Panc1 (cell line): Measurements from ENCODE around the gene OR11A1. TPM values are rescaled to one million over a fixed set of nuclear protein-coding genes. Genes with fewer than 3 reads are reported as not detected.
A peak's percentile ranks its signal among the peaks of the same experiment; 100 is the strongest.

Experiments used
- ATAC-seq: fragments of 200-7000 bp; cut with Tn5 transposase; 2 replicates; pipeline ENCODE4 v1.9.1; 2020; ENCODE audit warnings: mild to moderate bottlenecking, moderate library complexity
- BruUV-seq: library from RNA; stranded (reverse); fragments of 400-500 nt; replicated peaks from 2 replicates; lab custom pipeline; 2021; lab: Mats Ljungman, UMichigan
- CTCF ChIA-PET: fragments of 300-600 bp; sonication (Branson Sonifier 250); formaldehyde crosslinking; loops from one replicate; lab custom pipeline; 2022; ENCODE audit warnings: antibody characterized with exemption; lab: Charles Lee
- POLR2A ChIA-PET: fragments of 300-600 bp; sonication (Branson Sonifier 250); formaldehyde crosslinking; loops from one replicate; lab custom pipeline; 2022; ENCODE audit warnings: antibody characterized with exemption; lab: Charles Lee
- DNase-seq: peaks from one replicate; pipeline ENCODE4 v3.0.0-alpha.2; 2010; ENCODE audit warnings: low read depth, low spot score
- H3K27ac ChIP-seq: 2 replicates; pipeline ENCODE4 v1.5.1; 2011; ENCODE audit warnings: mild to moderate bottlenecking, low read length, inconsistent platforms
- H3K27me3 ChIP-seq: fragments of 200-500 bp; sonication (Bioruptor generic); 2 replicates; pipeline ENCODE4 v1.6.0; 2014; ENCODE audit warnings: low read length, inconsistent platforms; ENCODE audit not compliant: control insufficient read depth, insufficient read depth
- H3K36me3 ChIP-seq: fragments of 200-500 bp; sonication (Bioruptor generic); 2 replicates; pipeline ENCODE4 v1.5.1; 2014; ENCODE audit warnings: inconsistent platforms, mild to moderate bottlenecking, low read length, moderate library complexity; ENCODE audit not compliant: control insufficient read depth, insufficient read depth
- H3K4me1 ChIP-seq: 2 replicates; pipeline ENCODE4 v1.5.1; 2011; ENCODE audit warnings: inconsistent platforms, mild to moderate bottlenecking, low read length, moderate library complexity; ENCODE audit not compliant: control insufficient read depth, insufficient read depth
- H3K4me3 ChIP-seq, 2 experiments: 2 replicates each; pipeline ENCODE4 v1.5.1; 2011 to 2012; ENCODE audit warnings: low read depth in 2 of 2, low read length in 2 of 2, mild to moderate bottlenecking in 2 of 2, inconsistent platforms in 1 of 2, moderate library complexity in 1 of 2
- H3K9me3 ChIP-seq: fragments of 200-500 bp; sonication (Bioruptor generic); 2 replicates; pipeline ENCODE4 v1.5.1; 2014; ENCODE audit warnings: low read depth, mild to moderate bottlenecking, inconsistent platforms, low read length, moderate library complexity; ENCODE audit not compliant: control insufficient read depth, insufficient read depth
- CTCF ChIP-seq: fragments of 450-650 bp; IDR thresholded peaks from 2 replicates; pipeline ENCODE4 v1.5.1; 2017; ENCODE audit warnings: mild to moderate bottlenecking
- SIN3A ChIP-seq: IDR thresholded peaks from 2 replicates; pipeline ENCODE4 v1.6.1; 2012; ENCODE audit warnings: low read depth, mild to moderate bottlenecking, low read length, moderate library complexity, borderline replicate concordance; ENCODE audit not compliant: insufficient read depth
- TCF7L2 ChIP-seq: IDR thresholded peaks from 2 replicates; pipeline ENCODE4 v1.6.1; 2011; ENCODE audit warnings: mild to moderate bottlenecking, low read depth, low read length, inconsistent platforms
- in situ Hi-C: cut with HindIII; loops from 2 replicates; pipeline ENCODE4 v1.10.0; 2016; ENCODE audit warnings: low sequenced_read_pairs, low pct_unique_long_range_greater_than_20kb
- intact Hi-C: fragments of 100-400 bp; cut with micrococcal nuclease; formaldehyde crosslinking; loops from one replicate; pipeline ENCODE4 v1.10.0; 2022; ENCODE audit not compliant: unreplicated experiment
- total RNA-seq: library from RNA; stranded (reverse); gene quantifications from one replicate; pipeline ENCODE4 v1.2.1, GENCODE V29; 2021; ENCODE audit not compliant: unreplicated experiment
- TF ChIP-seq, protein P1 (sequence below), 2 experiments: IDR thresholded peaks; 2 replicates each; pipeline ENCODE4 v1.6.1; 2011 to 2012; ENCODE audit warnings: low read depth in 2 of 2, control low read depth in 1 of 2, low read length in 1 of 2, mild to moderate bottlenecking in 1 of 2, moderate library complexity in 1 of 2; ENCODE audit not compliant: insufficient read depth in 1 of 2

OR11A1 gene
- total RNA-seq, 1 experiment from 2014 or later = not detected

- no peak for DNase-seq
- no TSS peak for BruUV-seq
- H3K9me3 ChIP-seq = no peaks in the 10 kb centered on the region
- intact Hi-C loops (no loop called here), in situ Hi-C loops (no loop called here)
- no peaks in the 10 kb centered on the region for H3K36me3 ChIP-seq
- no peaks in the 10 kb centered on the region for H3K4me1 ChIP-seq
- ChIA-PET CTCF (no interaction called here), POLR2A (no interaction called here)
- ATAC-seq = no peak
- no peak overlapping the region for H3K4me3 ChIP-seq
- H3K27ac ChIP-seq = no peak overlapping the region
- TF ChIP-seq, protein P1, sequence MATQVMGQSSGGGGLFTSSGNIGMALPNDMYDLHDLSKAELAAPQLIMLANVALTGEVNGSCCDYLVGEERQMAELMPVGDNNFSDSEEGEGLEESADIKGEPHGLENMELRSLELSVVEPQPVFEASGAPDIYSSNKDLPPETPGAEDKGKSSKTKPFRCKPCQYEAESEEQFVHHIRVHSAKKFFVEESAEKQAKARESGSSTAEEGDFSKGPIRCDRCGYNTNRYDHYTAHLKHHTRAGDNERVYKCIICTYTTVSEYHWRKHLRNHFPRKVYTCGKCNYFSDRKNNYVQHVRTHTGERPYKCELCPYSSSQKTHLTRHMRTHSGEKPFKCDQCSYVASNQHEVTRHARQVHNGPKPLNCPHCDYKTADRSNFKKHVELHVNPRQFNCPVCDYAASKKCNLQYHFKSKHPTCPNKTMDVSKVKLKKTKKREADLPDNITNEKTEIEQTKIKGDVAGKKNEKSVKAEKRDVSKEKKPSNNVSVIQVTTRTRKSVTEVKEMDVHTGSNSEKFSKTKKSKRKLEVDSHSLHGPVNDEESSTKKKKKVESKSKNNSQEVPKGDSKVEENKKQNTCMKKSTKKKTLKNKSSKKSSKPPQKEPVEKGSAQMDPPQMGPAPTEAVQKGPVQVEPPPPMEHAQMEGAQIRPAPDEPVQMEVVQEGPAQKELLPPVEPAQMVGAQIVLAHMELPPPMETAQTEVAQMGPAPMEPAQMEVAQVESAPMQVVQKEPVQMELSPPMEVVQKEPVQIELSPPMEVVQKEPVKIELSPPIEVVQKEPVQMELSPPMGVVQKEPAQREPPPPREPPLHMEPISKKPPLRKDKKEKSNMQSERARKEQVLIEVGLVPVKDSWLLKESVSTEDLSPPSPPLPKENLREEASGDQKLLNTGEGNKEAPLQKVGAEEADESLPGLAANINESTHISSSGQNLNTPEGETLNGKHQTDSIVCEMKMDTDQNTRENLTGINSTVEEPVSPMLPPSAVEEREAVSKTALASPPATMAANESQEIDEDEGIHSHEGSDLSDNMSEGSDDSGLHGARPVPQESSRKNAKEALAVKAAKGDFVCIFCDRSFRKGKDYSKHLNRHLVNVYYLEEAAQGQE (IDR thresholded peaks at IDR 0.05; ENCODE audit: insufficient read depth in 1 of 2, low read depth in 2 of 2, low read length in 1 of 2) = no peak
- TF ChIP-seq CTCF (no peak), SIN3A (no peak)
- H3K27me3 ChIP-seq = 0 out of 2 replicates have a peak, but pooled peaks cover 6% of the 10 kb centered on the region
These were observed 37.4 kb downstream of the OR11A1 start for GRCh38 chr6:29419516-29419915.

DNA sequence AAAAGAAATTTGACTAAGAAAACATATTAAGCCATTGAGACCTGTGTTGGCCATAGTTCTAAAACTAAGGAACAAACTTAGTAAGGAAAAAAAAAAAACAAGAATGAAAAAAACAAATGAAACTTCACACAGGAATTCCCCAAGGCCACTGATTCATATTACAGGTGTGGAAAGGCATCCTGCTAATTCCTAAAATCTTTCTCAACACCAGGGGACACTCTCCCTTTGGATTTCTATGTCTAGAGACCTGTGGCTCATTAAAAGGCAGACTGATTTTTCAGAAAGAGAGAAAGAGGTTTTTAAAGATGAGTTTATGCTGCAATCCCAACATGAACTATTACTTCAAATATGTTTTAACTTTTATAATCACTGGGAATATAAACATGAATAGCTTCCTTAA is 42.3 kb downstream of the OR11A1 start, which contains the start of gene OR12D1:
Gene OR12D1, plus strand, starts transcription at position 341 of the 400 bp plus-strand sequence.
- no peaks in the 10 kb centered on the region for H3K4me1 ChIP-seq
- H3K4me3 ChIP-seq = no peak within 1 kb of the TSS
- BruUV-seq = no TSS peak
- ChIA-PET POLR2A (interaction anchor here (0.7 kb wide), 1 partner anchor 37 kb away, joined by 3 read pairs; no protein-coding TSS in a partner anchor), CTCF (no interaction called here)
- DNase-seq (no peak), ATAC-seq (no peak)
- 0 out of 2 replicates have a peak, but pooled peaks cover 6% of the 10 kb centered on the region for H3K27me3 ChIP-seq
- H3K9me3 ChIP-seq = no peaks in the 10 kb centered on the region
- peak; percentile 22; the same call in 1 of the 2 replicates for TF ChIP-seq CTCF
- no peak for TF ChIP-seq TCF7L2
- H3K36me3 ChIP-seq = no peaks in the 10 kb centered on the region
- in situ Hi-C loops = no loop called here
- no peak within 1 kb of the TSS for H3K27ac ChIP-seq
- intact Hi-C loops = no loop called here
